Measurements from ENCODE around the gene JARID2.

The JARID2 gene

DNA sequence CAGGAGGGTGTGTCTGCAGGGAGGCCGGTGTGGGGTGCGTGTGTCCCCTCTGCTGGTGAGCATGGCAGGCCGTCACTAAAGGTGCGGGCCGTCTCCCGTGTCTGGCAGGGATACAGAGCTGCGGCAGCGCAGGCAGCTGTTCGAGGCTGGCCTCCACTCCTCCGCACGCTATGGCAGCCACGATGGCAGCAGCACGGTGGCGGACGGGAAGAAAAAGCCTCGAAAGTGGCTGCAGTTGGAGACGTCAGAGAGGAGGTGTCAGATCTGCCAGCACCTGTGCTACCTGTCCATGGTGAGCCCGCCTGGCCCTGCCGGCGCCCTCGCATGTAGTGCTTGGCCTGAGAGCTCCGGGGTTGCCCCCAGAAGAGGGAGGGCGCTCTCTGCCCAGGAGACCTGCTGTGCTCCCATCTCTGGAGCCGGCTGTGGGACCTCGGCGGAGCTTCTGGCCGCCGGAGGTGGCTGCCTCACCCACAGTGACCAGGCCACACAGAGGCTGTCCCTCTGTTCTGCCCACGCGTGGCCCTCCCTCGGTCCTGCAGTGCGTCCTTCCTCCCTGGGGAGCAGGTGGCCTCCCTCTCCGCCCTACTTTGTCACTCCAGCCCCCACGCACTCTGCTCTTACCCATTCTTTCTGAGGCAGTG lies 267.4 kb downstream of the JARID2 start:
- DNase-seq: no peak

DNA sequence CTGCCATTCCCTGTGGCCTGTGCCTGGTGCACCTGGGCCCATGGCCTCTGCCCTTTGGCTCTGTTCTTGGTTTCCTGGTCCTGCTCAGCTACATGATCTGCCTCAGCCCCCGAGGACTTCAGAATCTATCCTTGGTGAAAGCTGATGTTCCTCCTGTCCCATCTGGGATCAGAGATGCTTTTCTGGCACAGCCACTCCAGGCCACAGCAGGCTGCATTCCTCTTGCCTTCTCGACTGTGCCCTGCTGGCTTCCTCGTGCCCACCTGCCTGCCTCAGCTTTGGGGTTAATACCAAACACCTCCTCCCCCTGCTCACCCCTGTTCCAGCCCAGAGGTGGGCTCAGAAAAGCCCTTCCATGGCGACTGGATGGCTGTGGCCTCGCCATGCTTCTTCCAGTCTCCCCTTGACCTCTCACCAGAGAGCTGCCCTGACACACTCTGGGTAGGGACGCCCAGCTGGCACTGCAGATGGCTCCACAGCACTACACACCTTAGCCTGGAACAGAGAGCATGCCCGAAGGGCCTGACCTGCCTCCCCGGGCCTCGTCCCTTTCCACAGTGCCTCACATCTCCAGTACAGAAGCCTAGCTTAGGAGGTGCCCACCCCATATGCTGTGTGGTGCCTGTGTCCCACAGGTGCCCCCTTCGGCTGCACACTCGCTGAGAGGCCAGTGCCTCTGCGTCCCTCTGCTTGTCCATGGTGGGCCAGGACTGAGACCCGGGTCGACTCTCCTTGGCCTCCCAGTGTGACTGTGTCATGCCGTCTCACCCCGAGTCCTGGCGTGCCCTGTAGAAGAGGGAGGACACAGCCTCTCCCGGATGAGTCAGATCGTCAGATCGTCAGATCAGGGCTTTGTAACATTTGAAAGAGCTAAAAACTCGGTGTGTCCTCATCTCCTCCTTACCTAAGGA lies 268.2 kb downstream of the JARID2 start:
- no peak for DNase-seq

DNA sequence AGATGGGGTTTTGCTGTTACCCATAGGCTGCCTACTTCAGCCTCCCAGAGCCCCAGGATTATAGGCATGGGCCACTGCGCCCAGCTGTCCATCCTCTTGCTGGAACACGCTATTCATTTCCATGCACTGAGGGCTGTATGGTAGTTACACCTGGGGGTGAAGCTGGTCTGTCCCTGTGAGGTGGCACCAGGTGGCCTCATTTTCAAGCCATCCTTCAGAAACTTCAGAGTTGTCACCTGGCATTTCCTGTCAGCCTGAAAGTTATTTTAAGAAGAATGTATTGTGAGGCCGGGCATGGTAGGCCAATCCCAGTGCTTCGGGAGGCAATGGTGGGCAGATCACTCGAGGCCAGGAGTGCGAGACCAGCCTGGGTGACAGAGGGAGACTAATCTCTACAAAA lies 269.4 kb downstream of the JARID2 start:
- no peak for DNase-seq

DNA sequence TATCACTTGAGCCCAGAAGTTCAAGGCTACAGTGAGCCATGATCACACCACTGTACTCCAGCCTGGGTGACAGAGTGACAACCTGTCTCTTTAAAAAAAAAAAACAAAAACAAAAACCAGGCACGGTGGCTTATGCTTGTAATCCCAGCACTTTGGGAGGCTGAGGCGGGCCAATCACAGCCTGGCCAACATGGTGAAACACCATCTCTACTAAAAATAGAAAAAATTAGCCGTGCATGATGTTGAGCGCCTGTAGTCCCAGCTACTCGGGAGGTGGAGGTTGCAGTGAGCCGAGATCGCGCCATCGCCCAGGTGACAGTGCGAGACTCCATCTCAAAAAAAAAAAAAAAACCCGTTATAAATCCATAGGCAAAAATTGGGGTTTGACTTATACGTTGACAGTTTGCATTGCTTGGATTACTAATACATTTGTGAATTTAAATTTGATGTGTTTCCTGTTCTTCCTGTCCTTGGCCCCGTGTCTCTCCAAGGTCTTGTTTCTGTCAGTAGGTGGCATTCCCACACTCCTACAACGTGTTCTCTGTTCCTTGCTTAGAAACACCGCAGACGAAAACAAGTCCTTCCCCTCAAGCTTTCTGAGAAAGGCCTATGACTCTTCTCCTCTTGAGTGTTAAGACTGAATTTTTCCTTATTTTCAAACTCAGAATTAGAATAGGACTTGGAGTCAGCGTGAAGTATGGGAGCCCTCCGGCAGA lies 269.9 kb downstream of the JARID2 start:
- DNase-seq: no peak

DNA sequence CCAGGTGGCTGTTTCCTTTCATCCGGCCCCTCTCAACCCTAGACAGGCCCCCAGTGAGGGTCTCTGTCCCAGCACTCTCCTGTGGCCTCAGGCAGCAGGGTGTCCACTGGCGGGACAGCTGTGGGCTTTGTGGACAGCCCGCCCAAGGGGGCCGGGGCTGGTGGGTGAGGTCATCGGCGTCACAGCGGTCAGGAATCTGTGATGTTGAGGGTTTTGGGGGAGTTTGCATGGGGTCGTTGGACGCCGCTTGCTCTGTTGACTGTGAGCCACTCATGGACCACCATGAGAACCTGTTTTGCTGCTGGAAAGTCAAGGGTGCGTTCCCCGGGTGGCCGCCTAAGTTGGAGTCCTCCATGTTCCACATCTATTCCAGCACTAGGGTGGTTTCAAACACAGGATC lies 270.5 kb downstream of the JARID2 start:
- DNase-seq: no peak

DNA sequence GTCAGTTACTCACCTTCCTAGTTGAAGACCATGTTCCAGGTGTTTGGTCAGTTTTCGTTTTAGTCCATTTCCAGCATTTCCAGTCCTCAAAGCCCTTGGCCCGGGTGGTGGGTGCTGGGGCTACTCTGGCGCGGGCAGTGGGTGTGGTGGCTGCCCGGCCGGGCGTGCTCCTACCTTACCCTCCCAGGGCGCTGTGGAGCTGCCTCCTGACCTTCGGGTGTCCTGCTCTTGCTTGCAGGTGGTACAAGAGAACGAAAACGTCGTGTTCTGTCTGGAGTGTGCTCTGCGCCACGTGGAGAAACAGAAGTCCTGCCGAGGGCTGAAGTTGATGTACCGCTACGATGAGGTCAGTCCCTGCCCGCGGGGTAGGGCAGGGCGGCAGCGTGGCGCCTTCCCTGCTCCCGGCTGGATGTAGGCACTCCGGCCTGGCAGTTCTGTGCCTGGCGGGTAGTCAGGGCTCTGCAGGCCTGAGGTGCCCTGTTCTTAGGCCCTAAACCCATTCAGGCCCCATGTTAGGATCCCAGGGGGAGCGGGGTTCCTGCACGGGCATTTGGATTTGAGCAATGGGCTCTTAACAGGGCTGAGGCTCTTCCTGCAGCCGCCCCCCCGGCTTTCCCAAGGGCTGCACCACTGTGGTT lies 271.2 kb downstream of the JARID2 start:
- no peak for DNase-seq

DNA sequence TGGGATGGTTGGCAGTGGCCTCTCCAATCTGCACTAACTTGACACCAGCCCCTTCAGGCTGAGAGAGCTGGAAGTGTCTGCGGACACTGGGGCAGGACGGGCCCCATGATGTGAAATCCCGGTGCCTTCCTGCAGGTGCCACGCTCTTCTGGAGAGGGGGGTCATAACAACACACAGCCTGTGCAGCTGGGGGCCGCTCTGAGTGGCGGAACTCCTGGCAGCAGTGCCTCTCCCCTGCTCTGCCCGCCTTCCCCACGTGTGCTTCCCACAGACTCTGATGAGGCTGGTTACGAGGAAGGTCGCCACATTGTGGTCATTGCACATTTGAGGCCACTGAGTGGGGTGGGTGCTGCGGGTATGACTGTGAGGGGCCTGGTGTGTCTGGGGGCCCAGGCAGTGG lies 271.7 kb downstream of the JARID2 start:
- no peak for DNase-seq

DNA sequence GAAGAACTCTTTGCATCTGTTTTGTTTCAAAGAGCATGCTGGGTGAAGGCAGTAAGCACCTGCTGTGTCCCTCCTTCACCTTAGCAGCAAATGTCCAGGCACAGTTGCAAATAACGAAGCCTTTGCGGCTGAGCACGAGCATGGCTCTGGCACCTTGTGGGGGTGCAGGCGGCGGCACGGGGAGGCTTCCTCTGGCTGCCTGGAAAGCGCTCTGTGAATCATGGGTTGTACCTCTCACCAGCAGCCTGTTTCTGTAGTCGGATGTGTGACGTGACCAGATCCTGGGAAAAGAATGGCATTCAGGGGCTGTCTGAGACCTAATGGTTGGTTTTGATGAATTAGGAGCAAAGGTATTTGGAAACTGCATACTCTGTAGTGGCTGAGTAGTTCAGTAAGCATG lies 272.2 kb downstream of the JARID2 start:
- DNase-seq: no peak

DNA sequence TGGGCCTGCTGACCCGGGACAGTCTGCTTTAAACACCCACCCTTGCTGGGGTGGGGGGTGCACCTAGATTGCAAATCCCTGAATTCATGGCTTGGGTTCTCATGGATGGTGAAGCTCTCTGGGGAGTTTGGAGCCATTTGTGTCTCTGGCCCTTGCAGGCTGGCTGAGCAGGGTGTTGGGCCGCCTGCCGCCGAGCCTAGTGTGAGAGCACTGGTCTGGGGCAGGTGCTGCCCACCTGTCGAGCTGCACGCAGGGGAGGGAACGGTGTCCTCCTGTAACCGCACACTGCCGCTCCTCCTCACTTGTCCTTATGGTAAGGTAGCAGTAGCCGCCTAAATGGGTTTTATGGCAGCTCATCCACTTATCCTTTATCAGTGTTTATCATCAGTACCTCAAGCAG lies 273.0 kb downstream of the JARID2 start:
- no peak for DNase-seq

DNA sequence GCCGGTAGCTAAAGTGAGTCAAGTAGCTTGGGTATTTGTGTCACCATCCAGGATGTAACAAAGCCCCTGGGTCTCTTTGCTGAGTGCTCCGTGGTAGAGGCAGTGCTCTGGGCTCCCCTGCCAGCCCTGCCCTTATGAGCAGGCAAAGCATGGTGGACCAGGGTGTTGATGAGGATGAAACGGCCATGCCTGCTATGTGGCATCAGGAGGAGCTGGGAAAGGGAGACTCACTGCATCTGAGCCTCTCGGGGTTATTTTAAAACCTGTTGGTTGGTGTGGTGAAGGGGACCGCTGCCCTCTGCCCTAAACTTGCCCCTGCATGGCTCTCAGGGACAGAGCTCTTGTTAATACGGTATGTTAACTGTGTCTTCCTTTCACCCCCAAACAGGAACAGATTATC lies 273.8 kb downstream of the JARID2 start:
- DNase-seq: no peak

DNA sequence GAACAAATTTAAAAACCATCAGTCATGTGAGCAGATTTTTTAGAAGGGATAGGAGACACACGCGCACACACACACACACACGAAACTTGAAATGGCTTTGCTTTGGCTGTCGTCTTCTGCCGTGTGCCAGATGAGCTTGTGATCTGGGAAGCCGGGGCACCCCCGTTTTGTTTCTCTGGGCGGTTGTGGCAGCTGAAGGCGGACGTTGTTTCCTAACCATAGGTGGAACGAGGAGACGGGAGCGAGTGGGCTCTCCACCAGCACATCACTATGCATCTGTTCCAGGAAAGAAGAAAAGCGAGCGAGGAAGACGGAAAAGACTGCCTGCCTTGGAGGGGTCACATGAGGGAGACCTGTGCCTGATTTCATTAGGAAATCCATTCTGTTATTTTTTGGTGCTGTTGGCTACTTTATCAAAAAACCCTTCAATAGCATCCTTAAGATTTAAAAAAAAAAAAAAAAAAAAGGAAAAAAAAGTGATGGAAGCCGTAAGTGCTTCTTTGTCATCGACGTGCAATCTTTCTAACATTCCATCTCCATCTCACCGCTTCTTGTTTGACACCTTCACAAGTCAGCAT lies 274.8 kb downstream of the JARID2 start:
- no peak for DNase-seq

DNA sequence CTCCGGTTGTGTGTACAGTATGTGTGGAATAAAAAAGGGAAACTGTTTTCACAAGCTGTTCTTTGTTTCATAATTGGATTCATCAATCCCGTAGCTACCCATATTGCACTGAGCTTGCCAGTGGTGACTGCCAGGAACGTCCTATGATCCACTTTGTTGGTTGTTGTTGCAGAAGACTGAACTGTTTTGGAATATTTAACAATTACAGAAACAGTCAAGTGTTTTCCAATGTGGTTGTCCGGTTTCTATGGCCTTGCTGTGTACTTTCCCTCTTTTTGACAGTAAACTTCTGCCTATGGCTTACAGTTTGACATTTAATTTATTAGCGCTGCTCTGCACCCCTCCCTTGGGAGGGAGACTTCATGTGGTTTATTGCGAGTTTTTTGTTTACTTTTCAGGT lies 275.7 kb downstream of the JARID2 start:
- DNase-seq: no peak

DNA sequence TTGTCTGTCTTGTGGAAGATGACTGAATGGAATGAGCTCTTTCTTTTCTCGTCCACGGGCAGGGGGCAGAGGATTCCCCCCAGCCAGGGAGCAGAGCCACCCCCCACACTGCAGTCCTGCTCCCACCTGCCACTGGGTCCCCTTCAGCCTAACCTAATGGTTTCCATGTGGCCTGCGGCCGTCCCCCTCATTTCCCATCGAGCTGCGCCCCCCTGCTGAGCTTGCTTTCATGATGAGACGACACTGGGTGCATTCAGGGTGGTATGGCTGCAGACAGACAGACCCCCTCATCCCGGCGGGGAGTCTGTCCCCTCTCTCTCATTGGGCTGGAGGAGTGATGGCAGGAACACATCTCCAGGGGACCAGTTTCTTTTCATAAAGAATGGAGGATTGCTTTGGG lies 276.2 kb downstream of the JARID2 start:
- DNase-seq: no peak

DNA sequence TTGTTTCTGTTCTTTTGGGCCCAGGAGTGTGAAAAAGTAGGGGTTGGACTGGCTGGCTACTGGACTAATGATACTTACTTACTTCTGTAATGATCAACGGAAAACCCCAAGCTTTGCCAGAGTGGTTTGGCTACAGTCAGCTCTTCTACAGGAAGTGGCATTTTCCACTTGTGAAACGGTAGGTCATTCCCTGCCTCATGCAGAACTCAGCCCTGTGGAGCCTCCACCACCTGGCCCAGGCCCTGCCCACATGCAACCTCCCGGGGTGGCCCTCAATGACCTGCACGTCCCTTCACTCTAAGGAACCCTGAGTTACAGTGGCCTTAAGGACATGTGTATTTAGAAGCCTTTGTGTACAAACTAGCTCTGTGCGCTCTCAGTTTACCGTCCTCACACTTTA lies 276.6 kb downstream of the JARID2 start:
- DNase-seq: no peak

DNA sequence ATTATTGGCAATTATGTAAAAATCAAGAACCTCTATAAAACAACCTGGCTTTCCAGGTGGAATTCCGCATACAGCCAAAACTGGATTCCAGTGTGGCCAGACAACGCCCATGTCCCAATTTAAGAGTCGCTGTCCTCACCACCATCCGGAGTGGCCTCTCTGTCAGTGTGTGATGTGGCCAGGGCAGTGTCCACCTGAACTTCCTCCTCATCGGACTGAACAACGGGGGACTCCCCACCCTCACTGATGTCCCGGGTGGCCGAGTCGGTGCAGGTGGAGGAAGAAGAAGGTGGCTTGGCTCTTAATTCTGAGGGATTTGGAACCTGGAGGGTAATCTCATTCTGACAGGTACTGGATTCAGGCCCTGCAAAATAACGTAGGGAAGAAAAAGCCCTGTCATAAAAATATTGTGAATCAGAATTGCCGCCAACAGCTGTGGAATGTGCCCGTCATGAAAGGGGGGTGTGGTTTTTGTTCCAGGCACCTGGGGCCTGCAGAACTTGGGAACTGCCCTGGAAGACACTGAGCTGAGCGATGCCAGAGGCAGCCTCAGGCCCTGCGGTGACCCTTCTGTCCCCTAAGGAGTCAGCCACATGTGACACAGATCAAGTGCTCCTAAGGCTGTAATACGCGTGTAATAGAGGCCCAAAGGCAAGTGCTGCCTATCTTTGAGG lies 277.1 kb downstream of the JARID2 start:
- no peak for DNase-seq

DNA sequence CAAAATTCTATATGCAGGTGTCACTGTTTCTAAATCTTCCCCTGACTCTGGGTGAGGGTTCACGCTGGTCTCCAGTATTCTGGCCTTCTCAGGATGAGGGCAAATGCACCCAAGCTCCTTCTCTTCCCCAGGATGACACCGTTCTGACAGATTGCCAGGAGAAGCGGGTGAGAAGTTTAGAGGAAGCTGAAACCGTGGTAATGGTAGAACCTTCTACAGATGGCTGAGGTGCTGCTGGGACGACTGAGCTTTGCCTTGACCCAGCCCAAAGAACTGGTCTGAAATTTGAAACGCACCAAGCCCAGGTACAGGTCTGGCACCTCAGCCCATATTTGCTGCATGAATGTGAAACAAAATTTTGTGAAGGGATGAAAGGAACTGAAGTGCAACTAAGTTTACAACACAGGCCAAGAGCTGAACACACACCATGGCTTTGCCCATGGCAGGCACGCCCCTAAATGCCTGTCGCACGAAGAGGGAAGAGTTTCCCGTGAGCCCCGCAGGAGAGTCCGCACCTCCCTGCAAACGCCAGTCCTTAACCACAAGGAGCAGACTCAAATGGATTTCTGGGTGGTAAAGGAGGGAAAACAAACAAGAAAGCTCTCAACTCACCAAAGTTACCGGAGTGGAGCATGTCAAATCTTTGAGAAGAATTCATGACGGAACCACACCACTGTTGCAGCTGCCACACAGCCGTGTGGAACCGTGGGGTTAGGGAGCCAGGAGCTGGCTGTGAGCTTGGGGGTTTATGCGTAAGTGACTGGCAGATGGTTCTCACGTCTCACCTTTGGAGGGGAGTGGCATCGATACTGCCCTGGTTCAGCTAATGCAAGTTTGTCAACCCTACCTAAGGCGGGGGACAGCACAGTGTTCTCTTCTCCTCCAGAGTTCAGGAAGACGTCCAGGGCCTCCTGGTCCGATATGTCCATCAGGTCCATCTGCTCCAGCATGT lies 278.1 kb downstream of the JARID2 start:
- no peak for DNase-seq

DNA sequence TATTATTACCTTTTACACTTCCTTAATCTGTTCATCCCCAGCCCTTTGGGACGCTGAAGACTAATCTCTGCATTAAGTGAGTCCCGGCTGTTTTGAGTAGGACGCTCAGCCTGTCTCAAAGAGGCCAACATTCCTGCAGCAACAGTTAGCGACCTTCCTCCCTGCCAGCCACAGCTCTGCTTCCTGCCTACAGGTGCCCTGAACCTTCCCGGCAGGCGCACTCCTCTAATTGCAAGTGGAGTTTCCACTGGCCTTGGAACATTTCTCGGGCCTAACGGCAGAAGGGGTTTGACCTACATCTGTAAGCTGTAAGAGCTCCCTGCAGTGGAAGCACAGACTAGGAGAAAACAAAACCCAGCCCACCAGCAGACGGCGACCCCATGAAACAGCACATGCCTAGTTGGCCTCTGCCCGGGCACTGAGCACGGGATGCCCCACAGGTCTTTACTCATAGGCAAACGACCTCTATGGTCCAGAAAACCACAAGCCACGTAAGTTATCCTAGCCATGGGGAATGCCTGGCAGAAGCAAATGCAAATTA lies 279.1 kb downstream of the JARID2 start:
- DNase-seq: no peak

DNA sequence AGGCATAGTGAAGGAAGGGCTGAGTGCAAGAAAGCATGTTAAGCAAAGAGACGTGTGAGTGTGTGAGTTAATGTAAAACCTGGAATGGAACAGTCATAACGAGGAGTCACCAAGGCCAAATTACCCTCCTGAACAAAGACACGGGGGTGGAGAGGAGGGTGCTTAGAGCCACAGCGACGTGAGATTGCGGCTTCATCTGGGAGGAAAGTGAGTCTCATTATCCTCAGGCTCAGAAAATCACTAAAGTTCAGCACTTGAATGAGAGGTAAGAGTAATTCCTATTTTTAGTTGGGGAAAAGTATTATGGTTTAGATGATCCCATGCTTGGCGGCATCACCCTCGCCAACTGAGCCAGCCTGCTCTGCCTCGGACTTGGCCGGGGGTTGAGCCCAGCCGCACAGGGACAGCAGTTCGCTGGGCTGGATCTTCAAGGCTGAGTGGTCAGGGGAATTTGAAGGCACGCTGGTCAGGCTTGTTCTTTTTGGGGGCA lies 280.4 kb downstream of the JARID2 start:
- no peak for DNase-seq

DNA sequence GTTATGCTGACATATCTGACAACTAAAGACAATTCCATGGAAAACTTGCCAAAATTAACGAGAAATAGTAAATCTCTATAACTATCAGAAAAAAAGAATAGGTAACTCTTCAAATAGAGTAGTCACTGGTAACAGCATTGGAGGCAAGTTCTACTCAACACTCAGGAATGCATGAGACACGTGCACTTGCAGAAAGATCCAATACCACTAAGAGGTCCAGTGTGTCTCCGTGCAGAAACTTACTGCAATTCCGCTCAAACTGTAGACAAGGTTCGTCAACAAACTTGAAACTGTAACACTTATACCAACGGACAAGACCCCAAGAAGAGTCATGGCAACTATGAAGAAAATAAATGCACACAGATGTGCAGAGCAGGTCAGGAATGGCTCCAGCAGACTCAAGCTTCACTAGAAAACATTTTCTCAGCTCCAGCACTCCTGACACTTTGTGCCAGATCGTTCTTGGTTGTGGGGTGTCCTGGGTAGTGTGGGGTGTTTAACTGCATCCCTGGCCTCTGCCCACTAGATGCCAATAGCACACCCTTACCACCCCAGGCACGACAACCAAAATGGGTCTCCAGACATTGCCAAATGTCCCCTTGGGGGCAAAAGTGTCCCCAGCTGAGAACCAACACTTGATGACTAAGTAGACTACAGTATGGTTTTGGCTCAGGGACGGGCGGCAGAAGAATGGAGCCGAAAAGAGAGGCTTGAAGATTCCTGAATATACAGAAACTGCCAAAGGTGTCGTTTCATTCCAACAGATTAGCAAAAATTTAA lies 282.2 kb downstream of the JARID2 start:
- DNase-seq: no peak

DNA sequence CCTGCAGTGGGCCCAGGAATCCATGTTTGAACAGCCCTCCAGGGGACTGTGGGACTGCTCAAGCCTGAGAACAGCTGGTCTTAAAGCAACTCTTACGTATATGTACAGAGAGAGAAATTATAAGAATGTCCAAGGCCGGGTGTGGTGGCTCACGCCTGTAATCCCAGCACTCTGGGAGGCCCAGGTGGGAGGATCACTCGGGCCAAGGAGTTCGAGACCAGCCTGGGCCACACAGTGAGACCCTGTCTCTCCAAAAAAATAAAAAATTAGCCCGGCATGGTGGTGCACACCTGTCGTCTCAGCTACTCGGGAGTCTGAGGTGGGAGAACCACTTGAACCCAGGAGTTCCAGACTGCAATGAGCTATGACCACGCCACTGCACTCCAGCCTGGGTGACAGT lies 283.0 kb downstream of the JARID2 start:
- no peak for DNase-seq
